ENCODE results near the gene RACK1. TPM values are rescaled to one million over a fixed set of nuclear protein-coding genes. Genes with fewer than 3 reads are reported as not detected.

The RACK1 gene
- total and polyA plus RNA-seq, 3 experiments from 2014 or later, result 1,821 to 2,398 (median 2,341) TPM

Other genes starting within 250 kb of the RACK1 start
- gene BTNL9, start 203.6 kb downstream of the RACK1 start, total RNA-seq, result not detected
- not detected for gene BTNL9, start 203.6 kb downstream of the RACK1 start, polyA plus RNA-seq
- not detected for gene OR2V1, start 112.7 kb downstream of the RACK1 start, total RNA-seq
- not detected for gene OR2V1, start 112.7 kb downstream of the RACK1 start, polyA plus RNA-seq
- gene OR2V2, start 96.3 kb downstream of the RACK1 start, total RNA-seq, result not detected
- gene OR2V2, start 96.3 kb downstream of the RACK1 start, polyA plus RNA-seq, result not detected
- 1 to 10 TPM; 2.2 to 2.3 TPM for gene TRIM7, start 38.7 kb downstream of the RACK1 start, total RNA-seq
- gene TRIM7, start 38.7 kb downstream of the RACK1 start, polyA plus RNA-seq, result 0.74 TPM
- 10 to 100 TPM; 35.2 to 42.7 TPM for gene TRIM41, start 20.6 kb downstream of the RACK1 start, total RNA-seq
- 2.2 TPM for gene TRIM41, start 20.6 kb downstream of the RACK1 start, polyA plus RNA-seq
- gene TRIM52, start 17.2 kb upstream of the RACK1 start, total RNA-seq, result 10 to 100 TPM; 14.1 to 17.1 TPM
- 46.3 TPM for gene TRIM52, start 17.2 kb upstream of the RACK1 start, polyA plus RNA-seq
- gene OR4F3, start 123.4 kb upstream of the RACK1 start, total RNA-seq, result not detected
- gene OR4F3, start 123.4 kb upstream of the RACK1 start, polyA plus RNA-seq, result not detected

Measured in CD8-positive, alpha-beta memory T cell (primary cell).